ENCODE data around the gene MED12. TPM values are rescaled to one million over a fixed set of nuclear protein-coding genes. Genes with fewer than 3 reads are reported as not detected.

Gene MED12
- total RNA-seq, 1 donor from 2014 or later, result 58.5 TPM

DNA sequence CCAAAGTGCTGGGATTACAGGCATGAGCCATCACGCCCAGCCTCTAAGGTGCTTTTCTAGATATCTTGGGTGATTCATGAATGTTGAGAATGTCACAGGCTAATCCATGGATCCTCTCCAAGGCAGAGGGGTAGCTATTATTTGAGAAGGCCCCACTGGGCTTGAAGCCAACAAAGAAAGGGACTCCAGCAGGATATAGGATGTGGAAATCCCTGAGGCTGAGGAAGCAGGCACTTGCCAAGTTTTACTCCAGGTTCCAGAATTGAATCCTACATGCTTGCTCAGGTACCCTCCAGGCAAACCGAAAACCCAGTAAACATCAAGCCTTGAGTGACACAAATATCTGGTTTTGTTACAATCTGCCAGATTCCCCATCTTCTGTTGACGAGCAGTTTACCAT is 42.1 kb downstream of the MED12 start:
- TF ChIP-seq, protein P1, sequence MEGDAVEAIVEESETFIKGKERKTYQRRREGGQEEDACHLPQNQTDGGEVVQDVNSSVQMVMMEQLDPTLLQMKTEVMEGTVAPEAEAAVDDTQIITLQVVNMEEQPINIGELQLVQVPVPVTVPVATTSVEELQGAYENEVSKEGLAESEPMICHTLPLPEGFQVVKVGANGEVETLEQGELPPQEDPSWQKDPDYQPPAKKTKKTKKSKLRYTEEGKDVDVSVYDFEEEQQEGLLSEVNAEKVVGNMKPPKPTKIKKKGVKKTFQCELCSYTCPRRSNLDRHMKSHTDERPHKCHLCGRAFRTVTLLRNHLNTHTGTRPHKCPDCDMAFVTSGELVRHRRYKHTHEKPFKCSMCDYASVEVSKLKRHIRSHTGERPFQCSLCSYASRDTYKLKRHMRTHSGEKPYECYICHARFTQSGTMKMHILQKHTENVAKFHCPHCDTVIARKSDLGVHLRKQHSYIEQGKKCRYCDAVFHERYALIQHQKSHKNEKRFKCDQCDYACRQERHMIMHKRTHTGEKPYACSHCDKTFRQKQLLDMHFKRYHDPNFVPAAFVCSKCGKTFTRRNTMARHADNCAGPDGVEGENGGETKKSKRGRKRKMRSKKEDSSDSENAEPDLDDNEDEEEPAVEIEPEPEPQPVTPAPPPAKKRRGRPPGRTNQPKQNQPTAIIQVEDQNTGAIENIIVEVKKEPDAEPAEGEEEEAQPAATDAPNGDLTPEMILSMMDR (IDR thresholded peaks at IDR 0.05), result no peak
- Mint-ChIP-seq H3K4me1 (ENCODE audit: unreplicated experiment) (no peaks in the 10 kb centered on the region), H3K9me3 (ENCODE audit: unreplicated experiment) (no peaks in the 10 kb centered on the region), H3K36me3 (ENCODE audit: unreplicated experiment) (no peaks in the 10 kb centered on the region), H3K4me3 (ENCODE audit: unreplicated experiment) (no peak overlapping the region), H3K27ac (ENCODE audit: unreplicated experiment) (no peak overlapping the region), H3K27me3 (ENCODE audit: unreplicated experiment) (peaks cover 5% of the 10 kb centered on the region)
- no peak for DNase-seq (ENCODE audit: extremely low spot score, unreplicated experiment)

DNA sequence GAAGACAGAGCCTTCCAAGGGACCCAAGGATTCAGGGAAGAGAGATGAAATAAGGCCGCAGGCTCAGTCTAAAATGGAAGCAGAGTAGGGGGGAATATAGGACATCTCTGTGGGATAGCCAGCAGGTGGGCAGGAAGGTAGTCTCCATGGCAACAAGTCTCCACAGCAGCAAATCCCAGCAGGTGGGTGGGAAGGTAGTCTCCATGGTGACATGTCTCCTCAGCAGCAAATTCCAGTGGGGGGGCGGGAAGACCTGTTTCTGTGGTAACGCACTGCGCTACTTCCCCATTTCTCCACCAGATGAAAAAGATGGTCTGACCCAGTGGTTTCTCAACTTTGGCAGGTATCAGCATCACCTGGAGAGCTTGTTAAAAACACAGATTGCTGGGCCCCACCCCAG is 44.6 kb downstream of the MED12 start:
- no peaks in the 10 kb centered on the region for H3K9me3 Mint-ChIP-seq (ENCODE audit: unreplicated experiment)
- H3K4me1 Mint-ChIP-seq (ENCODE audit: unreplicated experiment), result no peaks in the 10 kb centered on the region
- no peaks in the 10 kb centered on the region for H3K36me3 Mint-ChIP-seq (ENCODE audit: unreplicated experiment)
- TF ChIP-seq, protein P1 (IDR thresholded peaks at IDR 0.05), result no peak
- H3K4me3 Mint-ChIP-seq (ENCODE audit: unreplicated experiment), result no peak overlapping the region
- H3K27me3 Mint-ChIP-seq (ENCODE audit: unreplicated experiment), result peaks cover 5% of the 10 kb centered on the region
- no peak for DNase-seq (ENCODE audit: extremely low spot score, unreplicated experiment)
- no peak overlapping the region for H3K27ac Mint-ChIP-seq (ENCODE audit: unreplicated experiment)

DNA sequence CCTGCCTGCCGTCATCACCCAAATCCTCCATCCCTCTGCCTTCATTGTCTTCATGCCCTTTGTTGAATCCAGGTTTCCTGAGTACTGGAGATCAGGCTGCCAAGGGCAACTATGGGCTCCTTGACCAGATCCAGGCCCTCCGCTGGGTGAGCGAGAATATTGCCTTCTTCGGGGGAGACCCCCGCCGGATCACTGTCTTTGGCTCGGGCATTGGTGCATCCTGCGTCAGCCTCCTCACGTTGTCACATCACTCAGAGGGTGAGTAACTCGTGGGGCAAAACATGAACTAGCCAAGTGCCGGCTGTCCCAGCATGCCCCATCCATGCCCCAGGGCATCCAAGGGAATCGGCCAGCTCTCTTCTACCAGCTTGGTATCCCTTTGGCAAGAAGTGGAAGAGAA is 45.7 kb downstream of the MED12 start:
- Mint-ChIP-seq H3K4me1 (ENCODE audit: unreplicated experiment) (no peaks in the 10 kb centered on the region), H3K4me3 (ENCODE audit: unreplicated experiment) (no peak overlapping the region), H3K36me3 (ENCODE audit: unreplicated experiment) (no peaks in the 10 kb centered on the region), H3K27ac (ENCODE audit: unreplicated experiment) (no peak overlapping the region), H3K9me3 (ENCODE audit: unreplicated experiment) (no peaks in the 10 kb centered on the region), H3K27me3 (ENCODE audit: unreplicated experiment) (peaks cover 5% of the 10 kb centered on the region)
- TF ChIP-seq, protein P1 (IDR thresholded peaks at IDR 0.05), result no peak
- no peak for DNase-seq (ENCODE audit: extremely low spot score, unreplicated experiment)

DNA sequence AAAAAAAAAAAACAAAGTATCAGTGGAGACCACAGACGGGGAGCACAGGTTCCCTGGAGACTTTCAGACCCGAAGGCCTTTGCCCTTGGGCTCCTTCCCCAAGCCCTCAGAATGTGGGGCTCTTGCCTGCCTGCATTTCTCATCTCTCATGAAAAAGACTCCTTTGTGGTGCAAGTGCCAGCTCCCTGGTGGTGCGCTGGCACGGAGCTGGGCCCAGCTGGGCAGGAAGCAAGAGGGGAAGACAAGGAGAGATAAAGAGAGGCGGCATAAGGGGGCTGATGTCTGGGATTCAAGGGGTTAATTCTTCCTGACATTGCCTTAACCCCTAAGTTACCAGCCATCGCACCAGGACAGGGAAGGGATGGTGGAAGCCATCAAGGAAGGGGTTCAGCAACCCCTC is 48.1 kb downstream of the MED12 start:
- TF ChIP-seq, protein P1 (IDR thresholded peaks at IDR 0.05), result no peak
- Mint-ChIP-seq H3K36me3 (ENCODE audit: unreplicated experiment) (no peaks in the 10 kb centered on the region), H3K9me3 (ENCODE audit: unreplicated experiment) (no peaks in the 10 kb centered on the region), H3K27ac (ENCODE audit: unreplicated experiment) (no peak overlapping the region), H3K4me1 (ENCODE audit: unreplicated experiment) (no peaks in the 10 kb centered on the region), H3K4me3 (ENCODE audit: unreplicated experiment) (no peak overlapping the region), H3K27me3 (ENCODE audit: unreplicated experiment) (peaks cover 5% of the 10 kb centered on the region)
- DNase-seq (ENCODE audit: extremely low spot score, unreplicated experiment), result no peak

DNA sequence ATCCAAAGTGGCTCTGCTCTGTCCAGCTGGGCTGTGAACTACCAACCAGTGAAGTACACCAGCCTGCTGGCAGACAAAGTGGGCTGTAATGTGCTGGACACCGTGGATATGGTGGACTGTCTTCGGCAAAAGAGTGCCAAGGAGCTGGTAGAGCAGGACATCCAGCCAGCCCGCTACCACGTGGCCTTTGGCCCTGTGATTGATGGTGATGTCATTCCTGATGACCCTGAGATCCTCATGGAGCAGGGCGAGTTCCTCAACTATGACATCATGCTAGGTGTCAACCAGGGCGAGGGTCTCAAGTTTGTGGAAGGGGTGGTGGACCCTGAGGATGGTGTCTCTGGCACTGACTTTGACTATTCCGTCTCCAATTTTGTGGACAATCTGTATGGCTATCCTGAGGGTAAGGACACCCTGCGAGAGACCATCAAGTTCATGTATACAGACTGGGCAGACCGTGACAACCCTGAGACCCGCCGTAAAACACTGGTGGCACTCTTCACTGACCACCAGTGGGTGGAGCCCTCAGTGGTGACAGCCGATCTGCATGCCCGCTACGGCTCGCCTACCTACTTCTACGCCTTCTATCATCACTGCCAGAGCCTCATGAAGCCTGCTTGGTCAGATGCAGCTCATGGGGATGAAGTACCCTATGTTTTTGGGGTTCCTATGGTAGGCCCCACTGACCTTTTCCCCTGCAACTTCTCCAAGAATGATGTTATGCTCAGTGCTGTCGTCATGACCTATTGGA is 48.8 kb downstream of the MED12 start:
- Mint-ChIP-seq H3K27me3 (ENCODE audit: unreplicated experiment) (peaks cover 5% of the 10 kb centered on the region), H3K9me3 (ENCODE audit: unreplicated experiment) (no peaks in the 10 kb centered on the region), H3K36me3 (ENCODE audit: unreplicated experiment) (no peaks in the 10 kb centered on the region), H3K27ac (ENCODE audit: unreplicated experiment) (no peak overlapping the region), H3K4me1 (ENCODE audit: unreplicated experiment) (no peaks in the 10 kb centered on the region), H3K4me3 (ENCODE audit: unreplicated experiment) (no peak overlapping the region)
- no peak for DNase-seq (ENCODE audit: extremely low spot score, unreplicated experiment)
- TF ChIP-seq, protein P1 (IDR thresholded peaks at IDR 0.05), result no peak

Measured in osteocyte (in vitro differentiated cells).